HG03196 (cell line): ENCODE results near the gene XPR1.
A peak's percentile ranks its signal among the peaks of the same experiment; 100 is the strongest.

Source experiments
- ATAC-seq: cut with Tn5 transposase; IDR thresholded peaks from one replicate; pipeline ENCODE4 v1.9.1; 2021; ENCODE audit not compliant: unreplicated experiment

The XPR1 gene

DNA sequence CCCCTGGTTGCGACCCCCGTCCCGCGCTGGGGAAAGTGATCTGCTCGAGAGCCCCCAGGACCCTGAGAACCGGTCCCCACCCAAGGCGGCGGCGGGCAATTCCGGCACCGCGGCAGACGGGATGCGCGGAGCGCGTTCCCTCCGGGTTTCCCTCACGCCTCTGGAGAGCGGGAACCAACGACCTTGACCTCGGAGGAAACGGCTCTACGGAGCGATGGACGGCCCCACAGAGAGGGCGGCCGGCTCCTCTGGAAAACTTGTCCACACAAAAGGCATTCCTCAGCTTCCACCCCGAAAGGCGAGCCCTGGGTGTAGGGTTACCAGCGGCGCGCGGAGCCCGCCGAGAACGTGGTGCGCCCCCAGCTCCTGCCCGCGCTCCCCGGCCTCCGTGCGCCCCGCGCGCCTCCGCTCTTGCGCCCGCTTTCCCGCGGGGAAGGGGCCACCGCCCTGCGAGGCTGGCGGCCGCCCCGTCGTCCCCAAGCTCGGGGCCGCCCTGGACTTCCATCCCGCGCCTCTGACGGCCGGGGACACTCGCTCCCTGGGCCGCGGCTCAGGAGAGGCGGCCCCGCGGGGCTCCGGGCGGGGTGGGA lies 280.5 kb downstream of the XPR1 start:
- ATAC-seq: no peak

DNA sequence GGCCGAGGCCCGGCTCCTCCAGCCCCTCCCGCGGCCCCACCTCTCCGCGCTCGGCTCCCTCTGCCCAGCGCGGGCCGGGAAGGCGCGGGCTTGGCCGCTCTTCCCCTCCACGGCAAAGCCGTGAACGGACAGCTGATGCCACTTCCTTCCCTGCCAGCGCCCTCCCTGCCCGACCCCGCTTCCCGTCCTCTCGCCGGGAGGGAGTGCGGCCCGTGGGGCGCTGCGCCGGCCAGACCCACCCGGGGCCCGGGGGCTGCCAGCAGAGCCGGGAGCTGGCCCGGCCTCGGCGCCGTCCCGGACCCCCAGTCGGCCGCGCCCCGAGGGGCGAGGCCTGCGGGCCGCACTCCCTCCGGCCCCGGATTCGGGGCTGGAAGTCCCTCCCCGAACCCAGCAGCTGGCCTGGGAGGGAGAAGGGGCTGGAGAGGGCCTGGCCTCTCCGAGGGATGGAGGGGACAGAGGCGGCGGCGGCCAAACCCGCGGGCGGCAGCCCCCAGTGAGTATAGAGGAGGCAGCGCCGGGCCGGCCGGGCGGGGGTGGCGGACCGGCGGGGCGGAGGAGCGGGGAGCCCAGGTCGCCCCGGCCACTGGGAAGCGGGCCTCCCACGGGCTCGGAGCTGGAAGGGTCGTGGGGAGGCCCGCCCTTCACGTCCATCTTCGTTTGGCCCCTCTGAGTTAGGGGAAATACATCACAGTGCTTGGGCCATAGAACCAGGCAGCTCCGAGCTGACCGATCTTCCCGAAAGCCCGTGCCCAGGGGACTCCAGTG lies 281.2 kb downstream of the XPR1 start, which contains the start of gene KIAA1614:
KIAA1614 (plus strand) TSS at position 97 of the 765 bp plus-strand sequence; CDS start at position 444, 347 bp downstream.
- ATAC-seq: no peak

DNA sequence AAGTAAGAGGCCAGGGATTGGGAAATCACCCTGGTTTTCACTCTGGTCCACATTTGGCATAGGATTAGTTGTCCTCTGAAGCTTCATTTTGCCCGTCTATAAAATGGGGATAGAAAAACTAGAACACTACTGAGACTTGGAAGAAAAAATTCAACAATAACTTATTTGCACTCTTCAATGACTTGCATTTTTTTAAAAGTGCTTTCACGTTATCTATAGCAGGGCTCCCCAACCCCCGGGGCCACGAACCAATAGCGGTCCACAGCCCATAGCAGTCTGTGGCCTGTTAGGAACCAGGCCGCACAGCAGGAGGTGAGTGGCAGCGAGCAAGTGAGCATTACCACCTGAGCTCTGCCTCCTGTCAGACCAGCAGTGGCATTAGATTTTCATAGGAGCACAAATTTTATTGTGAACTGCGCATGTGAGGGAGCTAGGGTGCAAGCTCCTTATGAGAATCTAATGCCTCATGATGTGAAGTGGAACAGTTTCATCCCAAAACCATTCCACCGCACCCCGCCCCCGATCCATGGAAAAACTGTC lies 283.7 kb downstream of the XPR1 start:
- no peak for ATAC-seq

DNA sequence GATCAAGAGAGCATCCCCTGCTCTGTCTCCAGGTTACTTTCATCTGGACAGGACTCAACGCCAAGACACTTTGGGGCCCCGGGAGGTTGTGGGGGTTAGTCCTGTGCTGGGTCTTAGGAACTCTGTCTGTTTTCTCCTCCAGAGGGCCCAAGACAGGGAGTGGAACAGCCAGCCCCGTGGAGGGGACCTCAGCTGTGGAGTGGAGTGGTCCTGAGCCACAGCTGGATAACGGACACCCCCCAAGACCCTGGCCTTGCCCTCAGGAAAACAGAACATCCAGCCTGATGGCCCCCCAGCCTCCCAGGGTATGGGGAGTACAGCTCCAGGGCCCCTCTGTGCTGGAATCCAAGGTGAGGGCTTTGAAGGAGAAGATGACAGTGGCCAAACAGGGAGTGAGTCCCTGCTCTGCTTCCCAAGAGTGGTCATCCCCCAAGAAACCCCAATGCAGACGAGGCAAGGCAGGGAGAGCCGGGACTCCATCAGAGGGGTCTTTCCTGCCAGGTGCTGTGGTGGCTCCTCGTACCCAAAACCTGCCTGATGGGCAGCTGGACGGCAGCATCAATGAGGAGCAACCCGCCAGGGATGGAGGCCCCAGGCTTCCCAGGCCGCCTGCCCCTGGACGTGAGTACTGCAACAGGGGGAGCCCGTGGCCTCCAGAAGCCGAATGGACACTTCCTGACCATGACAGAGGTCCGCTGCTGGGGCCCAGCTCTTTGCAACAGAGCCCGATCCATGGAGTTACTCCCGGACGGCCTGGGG lies 284.4 kb downstream of the XPR1 start:
- no peak for ATAC-seq

DNA sequence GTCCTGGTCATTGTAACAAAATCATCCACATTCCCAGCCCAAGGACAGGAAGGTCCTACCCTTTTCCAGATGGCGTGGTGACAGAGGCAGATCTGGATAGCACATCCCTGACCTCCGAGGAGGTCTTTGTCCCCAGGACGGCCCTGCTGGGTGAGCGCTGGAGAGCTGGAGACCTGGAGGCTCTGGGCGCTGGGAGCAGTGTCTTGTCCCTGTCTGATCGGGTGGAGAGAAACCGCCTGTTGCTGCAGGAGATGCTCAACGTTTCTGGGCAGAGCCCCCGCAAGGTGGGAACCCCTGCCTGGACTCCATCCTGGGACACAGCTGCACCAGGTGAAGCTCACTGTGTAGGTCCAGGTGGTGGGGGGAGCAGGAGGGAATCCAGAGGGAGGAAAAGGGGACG lies 284.9 kb downstream of the XPR1 start:
- ATAC-seq: no peak

DNA sequence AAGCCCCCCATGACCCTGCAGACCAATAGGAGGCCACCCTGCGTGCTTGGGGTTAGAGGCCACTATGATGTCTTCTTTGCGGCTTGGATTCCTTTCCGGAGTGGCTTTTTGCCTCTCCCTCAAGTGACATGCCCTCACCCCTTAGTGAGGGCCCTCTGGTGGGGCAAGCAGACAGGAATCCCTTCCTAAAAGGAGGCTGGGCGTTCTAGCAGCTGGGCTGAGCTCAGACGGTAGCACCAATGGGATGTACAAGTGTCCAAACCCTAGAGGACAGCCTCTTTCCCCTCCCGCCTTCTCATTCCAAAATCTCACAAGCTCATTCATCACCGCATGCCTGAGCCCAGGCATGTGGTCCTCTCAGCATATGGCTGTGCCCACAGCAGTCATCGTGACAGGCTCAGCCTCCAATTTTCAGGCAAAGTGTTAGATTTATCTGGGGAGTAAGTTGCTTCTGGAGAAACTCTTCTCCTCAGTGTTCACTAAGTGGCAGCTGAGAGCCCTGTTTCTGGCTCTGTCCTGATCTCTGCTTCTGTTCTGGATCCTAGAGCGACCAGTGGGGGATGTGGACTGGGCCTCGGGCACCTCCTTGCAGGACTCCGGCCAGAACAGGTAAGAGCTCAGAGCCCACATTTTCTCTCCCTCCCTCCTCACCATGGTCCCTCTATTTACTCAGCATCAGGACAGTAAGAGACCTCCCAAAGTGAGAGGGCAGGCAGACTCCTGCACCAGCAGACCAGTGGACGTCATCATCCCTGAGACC lies 285.7 kb downstream of the XPR1 start:
- no peak for ATAC-seq

DNA sequence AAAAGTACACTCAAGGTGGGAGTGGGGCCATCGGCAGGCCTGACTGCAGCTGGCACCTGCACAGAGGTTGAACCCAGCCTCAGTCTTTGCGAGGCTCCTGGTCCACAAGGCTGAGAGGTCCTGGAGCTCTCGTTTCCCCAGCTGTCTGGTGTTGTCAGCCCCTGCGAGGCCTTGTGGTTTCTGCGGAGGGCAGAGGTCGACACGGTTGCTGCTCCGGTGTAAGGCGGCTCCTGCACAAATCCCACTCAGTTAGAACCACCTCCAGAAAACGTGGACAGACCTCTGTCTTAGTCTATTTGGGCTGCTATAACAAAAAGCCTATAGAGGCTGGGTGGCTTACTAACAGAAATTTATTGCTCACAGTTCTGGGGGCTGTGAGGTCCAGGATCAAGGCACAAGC lies 286.7 kb downstream of the XPR1 start:
- no peak for ATAC-seq

DNA sequence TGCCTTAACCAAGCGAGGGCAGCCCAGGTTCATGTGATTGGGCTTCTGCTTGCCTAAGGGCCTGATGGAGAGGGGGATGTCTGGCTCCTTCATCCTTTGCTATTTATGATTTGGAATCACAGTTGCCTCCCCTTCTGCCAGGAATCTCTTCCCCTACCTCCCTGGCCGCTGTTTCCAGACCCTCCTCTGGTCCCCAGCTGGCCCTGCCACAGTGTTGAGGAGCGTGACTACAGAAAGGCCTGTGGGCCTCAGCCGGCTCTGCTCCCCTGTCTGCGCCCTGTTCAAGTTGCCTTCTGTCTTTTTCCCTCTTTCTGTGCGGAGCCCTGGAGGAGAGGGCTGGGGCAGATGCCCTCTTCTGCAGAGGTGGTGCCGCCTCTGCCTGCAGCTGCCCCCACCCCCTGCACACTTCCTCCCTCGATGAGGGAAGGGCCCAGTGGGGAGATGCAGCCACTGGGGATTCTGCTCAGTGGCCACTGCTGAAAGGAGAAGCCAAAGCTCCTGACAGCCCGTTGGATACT lies 287.4 kb downstream of the XPR1 start:
- ATAC-seq: no peak

DNA sequence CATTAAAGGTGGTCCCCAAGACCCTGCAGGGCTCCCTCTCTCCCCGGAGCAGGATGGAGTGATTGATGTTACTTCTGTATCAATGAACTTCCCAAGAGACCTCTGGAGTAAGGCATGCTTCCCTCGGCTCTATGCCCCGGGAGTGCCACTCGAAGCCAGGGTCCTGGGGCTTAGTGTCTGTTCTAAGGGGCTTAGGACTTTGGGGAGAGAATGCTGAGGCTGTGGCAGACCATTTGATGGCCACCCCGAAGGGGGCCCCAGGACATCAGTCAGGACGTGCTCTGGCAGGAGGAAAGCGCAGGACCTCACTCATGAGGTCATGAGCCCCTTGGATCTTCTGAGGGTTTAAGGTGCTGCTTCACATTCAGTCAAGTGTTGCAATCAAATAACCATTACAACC lies 288.4 kb downstream of the XPR1 start:
- ATAC-seq: no peak

DNA sequence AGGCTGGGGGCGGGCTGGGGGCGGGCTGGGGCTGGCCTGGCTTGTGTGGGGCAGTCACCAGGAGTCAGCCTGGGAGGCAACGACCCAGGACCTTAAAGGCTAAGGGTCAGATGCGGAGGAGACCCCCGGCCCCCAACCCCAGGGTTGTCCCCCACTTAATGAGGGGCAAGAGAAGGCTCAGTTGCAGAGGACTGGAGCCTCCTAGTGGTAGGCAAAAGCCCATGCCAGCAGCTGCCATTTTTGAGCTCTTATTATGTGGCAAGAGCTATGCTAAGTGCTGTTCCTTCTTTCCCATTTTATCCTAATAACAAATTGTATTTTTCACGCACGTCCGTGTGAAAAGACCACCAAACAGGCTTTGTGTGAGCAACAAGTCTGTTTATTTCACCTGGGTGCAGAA lies 288.9 kb downstream of the XPR1 start:
- no peak for ATAC-seq

DNA sequence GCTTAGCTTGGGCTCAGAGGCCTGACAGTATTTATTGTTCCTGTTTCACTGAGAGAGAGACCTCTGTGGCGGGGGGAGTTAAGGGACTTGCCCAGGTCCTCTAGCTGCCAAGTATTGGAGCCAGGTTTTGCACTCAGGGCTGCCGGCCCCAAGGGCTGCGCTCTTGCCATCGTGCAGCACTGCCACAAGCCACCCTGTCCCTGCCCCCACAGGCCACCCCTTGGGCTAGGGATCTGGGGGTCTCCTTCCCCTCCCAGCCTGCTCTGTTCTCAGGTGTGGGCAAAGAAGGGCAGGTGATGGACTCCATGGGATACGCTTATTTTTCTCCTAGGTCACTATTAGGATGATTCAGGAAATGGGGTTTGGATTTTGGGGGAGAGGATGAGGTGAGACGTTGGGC lies 289.6 kb downstream of the XPR1 start:
- no peak for ATAC-seq

DNA sequence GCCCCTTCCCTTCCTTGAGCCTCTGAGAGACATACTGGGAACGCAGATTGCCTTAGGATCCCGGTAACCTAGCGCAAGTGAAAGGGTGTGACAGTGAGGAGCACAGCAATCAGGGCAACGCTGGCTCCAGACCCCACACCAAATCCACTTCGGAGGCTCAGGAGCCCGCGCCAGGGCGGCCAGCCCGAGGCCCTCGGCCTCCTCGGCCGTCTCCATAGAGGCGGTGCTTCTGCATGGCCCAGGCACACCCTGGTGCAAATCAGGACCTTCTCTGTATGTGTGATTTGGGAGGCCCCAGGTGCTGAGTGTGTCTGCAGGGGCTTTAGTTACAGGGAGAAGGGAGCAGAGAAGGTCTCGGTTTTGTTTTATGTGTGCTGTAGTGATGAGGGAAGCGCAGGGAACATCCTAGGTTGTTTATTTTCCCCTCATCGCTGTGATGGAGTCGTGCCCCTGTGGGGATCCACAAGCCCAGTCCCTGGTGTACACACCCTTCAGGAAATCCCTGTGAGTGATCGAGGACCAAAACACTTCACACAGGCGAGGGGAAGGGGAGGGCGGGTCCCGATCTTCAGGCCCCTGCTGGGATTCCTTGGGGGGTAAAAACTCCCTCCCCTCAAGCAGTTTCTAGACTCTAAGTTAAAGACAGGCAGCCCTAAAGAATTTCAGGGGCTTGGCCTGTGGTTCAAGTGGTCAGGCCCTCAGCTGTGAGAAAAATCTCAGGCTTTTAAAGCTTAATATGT lies 290.2 kb downstream of the XPR1 start:
- no peak for ATAC-seq

DNA sequence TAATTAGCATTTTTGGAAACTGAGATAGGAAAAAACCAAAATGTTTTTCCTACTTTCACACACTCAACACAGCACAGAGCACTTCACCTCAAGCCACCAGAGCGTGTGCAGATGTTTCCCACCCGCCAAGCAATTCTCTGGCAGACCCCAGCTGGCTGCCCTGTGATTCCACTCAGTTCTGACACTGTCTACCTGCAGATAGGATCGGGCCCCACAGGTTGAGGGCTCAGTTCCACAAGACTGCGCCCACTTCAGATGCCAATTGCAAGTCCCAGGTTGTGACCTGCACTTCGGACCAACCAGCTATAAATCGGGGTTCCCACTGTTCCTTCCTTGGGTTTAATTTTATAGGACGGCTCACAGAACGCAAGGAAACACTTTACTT lies 290.8 kb downstream of the XPR1 start:
- ATAC-seq: no peak

DNA sequence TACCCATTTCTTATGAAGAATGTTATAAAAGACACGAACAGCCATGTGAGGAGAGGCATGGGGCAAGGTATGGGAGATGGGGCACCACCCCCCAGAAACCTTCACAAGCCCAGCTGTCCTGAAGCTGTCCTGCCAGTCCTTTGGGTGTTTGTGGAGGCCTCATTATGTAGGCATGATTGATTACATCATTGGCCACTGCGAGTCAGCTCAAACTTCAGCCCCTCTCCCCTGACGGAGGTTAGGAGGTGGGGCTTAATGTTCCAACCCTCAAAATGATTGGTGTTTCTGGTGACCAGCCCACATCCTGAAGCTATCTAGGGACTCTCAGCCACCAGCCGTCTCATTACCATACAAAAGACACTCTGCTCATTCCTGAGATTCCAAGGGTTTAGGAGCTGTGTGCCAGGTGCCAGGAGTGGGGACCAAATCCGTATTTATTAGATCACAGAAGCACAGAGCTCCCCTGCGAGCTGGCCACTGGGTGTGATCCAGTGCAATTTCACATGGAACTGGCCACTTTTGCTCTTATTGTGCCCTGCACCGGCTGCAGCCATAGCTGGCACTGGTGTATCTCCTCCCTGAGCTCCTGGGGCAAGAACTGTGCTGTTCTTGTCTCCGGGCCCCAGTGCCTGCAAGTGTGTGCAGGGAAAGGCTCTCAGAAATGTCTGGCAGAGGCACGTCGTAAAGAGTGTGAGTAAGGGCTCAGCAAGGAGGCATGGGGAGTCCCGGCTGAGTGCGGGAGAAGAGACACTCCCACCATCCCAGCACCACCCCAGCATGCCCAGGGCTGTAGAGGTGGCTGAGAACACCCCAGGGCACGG lies 291.4 kb downstream of the XPR1 start:
- ATAC-seq: no peak

DNA sequence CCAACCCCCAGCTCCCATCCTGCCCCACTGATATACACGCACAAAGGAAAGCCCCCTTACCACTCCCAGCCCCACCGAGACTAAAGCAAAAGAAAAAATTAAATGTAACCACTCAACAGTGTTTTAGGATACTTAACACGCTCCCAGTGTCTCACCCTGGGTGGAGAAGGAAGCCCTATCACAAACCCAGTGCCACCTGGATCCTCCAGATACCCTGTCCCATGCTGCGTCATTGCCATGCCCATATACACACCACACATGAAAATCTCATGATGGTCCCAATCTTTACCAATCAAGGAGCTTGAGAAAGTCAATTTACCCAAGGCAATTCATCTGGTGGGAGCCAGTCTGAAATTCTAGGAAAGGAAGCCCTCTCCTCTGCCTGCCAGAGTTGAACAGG lies 292.1 kb downstream of the XPR1 start:
- ATAC-seq: no peak

DNA sequence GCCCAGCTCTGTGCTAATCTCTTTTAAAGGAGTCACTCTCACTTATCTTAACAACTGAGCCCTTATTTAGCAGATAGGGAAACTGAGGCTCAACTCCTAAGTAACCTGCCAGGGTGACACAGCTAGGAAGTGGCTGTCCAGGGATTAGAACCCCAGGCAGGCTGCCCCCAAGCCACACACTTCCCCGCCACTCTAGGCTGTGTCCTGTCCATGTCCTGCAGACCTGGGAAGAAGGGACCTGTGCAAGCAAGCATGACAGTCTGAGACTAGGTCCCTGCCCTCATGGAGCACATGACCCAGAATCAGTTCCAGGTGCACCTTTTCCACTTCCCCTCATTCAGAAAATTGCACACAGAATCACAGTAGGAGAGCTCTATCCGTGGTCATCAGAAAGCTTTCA lies 293.1 kb downstream of the XPR1 start:
- ATAC-seq: no peak

DNA sequence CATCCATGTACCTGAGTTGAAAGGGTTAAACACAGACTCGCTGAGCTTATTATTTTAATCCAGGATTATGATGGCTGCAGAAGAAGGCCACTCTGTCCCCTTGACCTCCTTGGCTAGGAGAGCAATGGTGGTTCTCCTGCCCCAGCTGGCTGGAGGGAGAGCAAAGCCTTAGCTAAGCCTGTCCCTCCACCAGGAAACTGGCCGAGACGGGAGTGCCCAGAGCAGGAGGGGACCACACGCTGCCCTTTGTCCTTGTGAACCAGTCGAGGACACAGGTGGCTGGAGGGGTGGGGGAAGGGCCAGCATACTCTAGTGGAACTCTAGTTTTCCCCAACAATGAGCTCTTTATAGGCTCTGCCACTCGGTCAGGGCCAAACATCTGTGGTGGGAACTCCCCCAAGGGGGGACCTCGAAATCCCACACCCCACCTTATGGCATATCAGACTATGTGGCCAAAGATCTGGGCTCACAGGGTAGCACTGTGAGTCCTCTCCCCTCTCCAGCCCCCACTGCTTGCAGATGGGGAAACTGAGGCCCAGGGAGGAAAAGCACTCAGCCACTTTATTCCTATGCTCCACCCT lies 293.7 kb downstream of the XPR1 start:
- ATAC-seq: no peak

DNA sequence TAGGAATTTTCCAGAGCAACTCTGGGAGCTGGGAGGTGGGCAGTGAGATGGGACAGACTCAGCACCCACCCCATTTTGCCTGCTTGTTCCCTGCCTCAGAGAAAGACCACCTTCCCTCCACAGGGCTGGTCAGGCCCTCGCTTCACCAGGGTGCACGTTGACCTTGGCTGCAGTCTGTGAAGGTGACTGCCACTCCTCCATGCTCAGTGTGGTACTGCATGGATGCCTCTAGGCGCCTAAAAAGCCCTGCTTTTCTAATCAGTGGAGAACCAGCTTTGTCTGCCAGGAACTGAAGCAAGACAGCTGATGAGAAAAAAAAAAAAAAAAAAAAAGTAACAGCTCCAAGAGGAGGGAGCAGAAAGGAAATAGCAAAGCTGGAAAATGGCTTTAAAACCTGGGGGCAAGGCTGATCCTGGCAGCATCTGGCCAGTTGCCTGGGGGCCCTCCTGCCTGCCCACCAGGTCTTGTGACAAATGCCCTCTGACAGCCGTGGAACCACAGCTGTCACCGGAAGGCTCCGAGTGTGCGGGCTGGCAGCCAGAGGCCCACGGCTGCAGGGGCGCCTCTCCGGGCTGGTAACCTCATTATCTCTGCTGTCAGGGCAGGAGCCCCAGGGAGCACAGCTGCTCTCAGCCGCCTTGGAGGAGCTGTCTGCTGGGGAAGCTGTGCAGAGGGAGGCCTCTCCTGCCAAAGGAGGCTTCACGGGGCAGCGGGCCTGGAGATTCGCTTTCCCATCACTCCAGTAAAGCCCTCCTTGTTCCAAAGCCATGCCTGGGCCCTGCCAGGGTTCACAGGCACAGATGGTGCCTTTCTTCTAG lies 294.6 kb downstream of the XPR1 start:
- ATAC-seq: peak; percentile 49
